GM12873 (cell line): Measurements from ENCODE around the gene MPZL1.

Experiments used
- CTCF ChIP-seq: IDR thresholded peaks from 2 replicates; pipeline ENCODE4 v1.5.1; 2012; ENCODE audit warnings: low read depth, mild to moderate bottlenecking, moderate library complexity, low read length, control low read depth; ENCODE audit not compliant: insufficient read depth; ENCODE audit errors: missing control alignments

MPZL1 gene

GRCh38 chr1:167756730-167757405 lies 35.1 kb downstream of the MPZL1 start:
- TF ChIP-seq CTCF, result no peak

GRCh38 chr1:167757433-167758309 lies 35.9 kb downstream of the MPZL1 start:
- TF ChIP-seq CTCF, result no peak

GRCh38 chr1:167761400-167761799 lies 39.6 kb downstream of the MPZL1 start:
- TF ChIP-seq CTCF, result no peak

- TF ChIP-seq CTCF, result no peak
These were observed 40.4 kb downstream of the MPZL1 start for GRCh38 chr1:167762061-167762746.

GRCh38 chr1:167763525-167764220 lies 41.9 kb downstream of the MPZL1 start:
- TF ChIP-seq CTCF, result no peak

- TF ChIP-seq CTCF, result no peak
These were observed 42.9 kb downstream of the MPZL1 start for GRCh38 chr1:167764458-167765330.
